Gastrocnemius medialis (tissue), 4 donors: ENCODE results near the gene ABCF3. TPM values are rescaled to one million over a fixed set of nuclear protein-coding genes. Genes with fewer than 3 reads are reported as not detected.

Experiments
- ATAC-seq, 2 donors: fragments of 150-250 bp; one replicate each; pipeline ENCODE4 v1.9.1; 2016
- DNase-seq, 2 donors: peaks; one replicate each; pipeline ENCODE4 v3.0.0-alpha.2; 2019
- H3K27ac ChIP-seq, 4 donors: fragments of 200-600 bp; sonication (generic); 1 replicate in 1 of 4; 2 replicates in 3 of 4; pipeline ENCODE4 v1.5.1; 2016 to 2018; ENCODE audit warnings: mild to moderate bottlenecking in 2 of 4, moderate library complexity in 1 of 4
- H3K27me3 ChIP-seq, 3 donors: fragments of 200-600 bp; sonication (generic) in 2 of 3; 1 replicate in 1 of 3; 2 replicates in 2 of 3; pipeline versions ENCODE4 v1.5.1 to v1.6.0; 2016 to 2019; ENCODE audit warnings: mild to moderate bottlenecking in 1 of 3, moderate library complexity in 1 of 3
- H3K36me3 ChIP-seq, 2 donors: fragments of 200-600 bp; sonication (generic) in 1 of 2; one replicate each; pipeline ENCODE4 v1.5.1; 2017 to 2018
- H3K4me1 ChIP-seq, 2 donors: fragments of 200-600 bp; sonication (generic) in 1 of 2; one replicate each; pipeline ENCODE4 v1.5.1; 2016 to 2017; ENCODE audit warnings: mild to moderate bottlenecking in 2 of 2
- H3K4me3 ChIP-seq, 4 donors: fragments of 200-600 bp; sonication (generic) in 3 of 4; 1 replicate in 1 of 4; 2 replicates in 3 of 4; pipeline ENCODE4 v1.5.1; 2016 to 2019; ENCODE audit warnings: mild to moderate bottlenecking in 2 of 4
- H3K9me3 ChIP-seq, 3 donors: fragments of 200-600 bp; sonication (generic) in 2 of 3; 1 replicate in 1 of 3; 2 replicates in 2 of 3; pipeline ENCODE4 v1.5.1; 2016 to 2019
- CTCF ChIP-seq, 5 experiments: fragments of 450-650 bp in 3 of 5; fragments of 200-600 bp in 2 of 5; sonication (generic) in 2 of 5; IDR thresholded peaks in 4 of 5; conservative IDR thresholded peaks in 1 of 5; 1 replicate in 4 of 5; 2 replicates in 1 of 5; pipeline ENCODE4 v1.5.1; 2016 to 2019; ENCODE audit warnings: antibody characterized with exemption in 5 of 5, mild to moderate bottlenecking in 3 of 5, moderate library complexity in 3 of 5
- POLR2A ChIP-seq, 2 donors: fragments of 450-650 bp; IDR thresholded peaks; one replicate each; pipeline ENCODE4 v1.6.1; 2017; ENCODE audit warnings: antibody characterized with exemption in 2 of 2, mild to moderate bottlenecking in 2 of 2, moderate library complexity in 2 of 2
- in situ Hi-C, 4 donors: fragments of 200-750 bp; cut with MboI; loops; one replicate each; pipeline versions ENCODE4 v1.15.0 to v1.8.0; 2017; ENCODE audit warnings: low sequenced_read_pairs in 4 of 4
- intact Hi-C: fragments of 100-400 bp; cut with DNase I; formaldehyde crosslinking; loops from one replicate; pipeline ENCODE4 v1.15.1; 2023; ENCODE audit warnings: low total_unique reads
- microRNA counts, 2 donors: library from miRNA; unstranded; fragments of <30 nt; microRNA quantifications; one replicate each; lab custom pipeline; 2016
- microRNA-seq, 2 donors: library from miRNA; unstranded; fragments of <30 nt; microRNA quantifications; one replicate each; pipeline ENCODE4, GENCODE V29; 2016; ENCODE audit warnings: borderline replicate concordance in 2 of 2
- total RNA-seq, 4 donors: library from RNA; depleted of rRNA; stranded (reverse); fragments of >200 nt; gene quantifications; one replicate each; pipeline versions ENCODE4 v1.1.0 to v1.2.3, GENCODE V29; 2016

ABCF3 gene
- total RNA-seq, 4 donors from 2014 or later: 52.6 to 96.4 (median 63.2) TPM

DNA sequence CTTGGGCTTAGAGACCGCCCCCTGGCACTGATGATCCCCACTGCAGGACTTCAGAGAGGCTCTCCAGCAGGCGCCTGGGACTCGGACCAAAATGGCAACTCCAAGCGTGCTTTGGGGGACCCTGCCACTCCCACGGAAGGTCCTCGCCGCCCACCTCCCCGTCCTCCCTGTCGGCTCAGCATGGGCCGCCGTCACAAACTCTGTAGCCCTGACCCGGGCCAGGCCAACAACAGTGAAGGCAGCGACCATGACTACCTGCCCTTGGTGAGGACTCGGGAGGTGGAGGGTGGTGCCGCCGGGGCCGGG, 55.1 kb downstream of the ABCF3 start:
- in situ Hi-C loops: loop anchor here in 2 of 4 donors (10.0 to 25.0 kb wide), 3 partner anchors 96 to 354 kb away; partner anchors contain the start of genes EIF2B5 (in 1 of the 2) and PARL (in 1 of the 2)
- no peak for TF ChIP-seq POLR2A (IDR thresholded peaks at IDR 0.05)
- no peak for TF ChIP-seq CTCF (IDR thresholded peaks at IDR 0.05 in 4 of 5, conservative IDR thresholded peaks at IDR 0.05 in 1 of 5)
- Histone ChIP-seq H3K9me3 (no peaks in the 10 kb centered on the region), H3K27me3 (no peaks in the 10 kb centered on the region), H3K36me3 (peaks cover 0 to 39% of the 10 kb centered on the region in 2 donors), H3K4me1 (no peaks in the 10 kb centered on the region), H3K4me3 (no peak overlapping the region), H3K27ac (no peak overlapping the region)
- DNase-seq: no peak
- intact Hi-C loops: no loop called here
- ATAC-seq: no peak

DNA sequence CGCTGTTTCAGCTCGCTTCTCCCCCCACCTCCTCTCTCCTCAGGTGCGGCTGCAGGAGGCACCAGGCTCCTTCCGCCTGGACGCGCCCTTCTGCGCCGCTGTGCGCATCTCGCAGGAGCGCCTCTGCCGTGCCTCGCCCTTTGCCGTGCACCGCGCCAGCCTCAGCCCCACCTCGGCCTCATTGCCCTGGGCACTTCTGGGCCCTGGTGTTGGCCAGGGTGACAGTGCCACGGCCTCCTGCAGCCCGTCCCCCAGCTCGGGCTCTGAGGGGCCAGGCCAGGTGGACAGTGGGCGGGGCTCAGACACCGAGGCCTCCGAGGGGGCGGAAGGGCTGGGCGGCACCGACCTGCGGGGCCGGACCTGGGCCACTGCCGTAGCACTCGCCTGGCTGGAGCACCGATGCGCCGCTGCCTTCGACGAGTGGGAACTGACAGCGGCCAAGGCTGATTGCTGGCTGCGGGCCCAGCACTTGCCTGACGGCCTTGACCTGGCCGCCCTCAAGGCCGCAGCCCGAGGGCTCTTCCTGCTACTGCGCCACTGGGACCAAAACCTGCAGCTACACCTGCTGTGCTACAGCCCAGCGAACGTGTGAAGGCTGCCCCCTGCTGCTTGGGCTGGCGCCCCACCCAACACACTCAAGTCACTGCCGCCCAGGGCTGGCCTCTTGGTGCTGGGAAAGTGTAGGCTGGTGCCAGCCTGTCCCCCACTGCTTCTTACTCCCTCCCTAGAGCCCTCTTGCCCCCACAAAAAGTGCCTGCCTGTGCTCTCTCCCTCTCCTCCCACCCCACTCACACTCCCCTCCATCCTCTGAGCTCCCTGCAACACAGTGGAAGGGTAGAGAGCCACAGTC, 55.7 kb downstream of the ABCF3 start:
- ATAC-seq: peak in 1 of 2 donors; percentile 57
- in situ Hi-C loops: loop anchor here in 2 of 4 donors (10.0 to 25.0 kb wide), 3 partner anchors 97 to 354 kb away; partner anchors contain the start of genes EIF2B5 (in 1 of the 2) and PARL (in 1 of the 2)
- intact Hi-C loops: no loop called here
- Histone ChIP-seq H3K4me1 (no peaks in the 10 kb centered on the region), H3K4me3 (no peak overlapping the region), H3K9me3 (no peaks in the 10 kb centered on the region), H3K36me3 (peaks cover 0 to 40% of the 10 kb centered on the region in 2 donors), H3K27ac (no peak overlapping the region), H3K27me3 (no peaks in the 10 kb centered on the region)
- TF ChIP-seq CTCF (IDR thresholded peaks at IDR 0.05 in 4 of 5, conservative IDR thresholded peaks at IDR 0.05 in 1 of 5) (peak in 2 of 5 experiments; percentile 38 to 55), POLR2A (IDR thresholded peaks at IDR 0.05) (no peak)
- peak in 1 of 2 donors; percentile 34 for DNase-seq

DNA sequence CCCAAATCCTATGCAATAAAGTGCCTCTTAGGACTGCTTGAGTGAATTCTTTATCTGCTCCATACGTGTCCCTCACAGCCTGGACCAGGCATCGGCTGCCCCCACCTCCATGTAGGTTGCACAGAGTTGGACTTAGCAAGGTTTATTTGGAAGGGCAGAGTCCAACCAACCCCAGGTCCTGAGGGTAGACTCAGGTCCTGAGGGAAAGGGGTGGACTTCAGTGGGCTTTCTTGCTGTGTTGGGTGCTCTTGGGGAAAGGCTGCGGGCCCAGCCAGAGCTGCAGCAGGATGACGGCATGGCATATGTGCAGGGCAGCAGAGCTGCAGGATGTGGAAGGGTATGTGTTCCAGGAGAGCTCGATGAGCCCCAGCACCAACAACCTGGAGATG, 56.3 kb downstream of the ABCF3 start:
- Histone ChIP-seq H3K27me3 (no peaks in the 10 kb centered on the region), H3K36me3 (peaks cover 0 to 40% of the 10 kb centered on the region in 2 donors), H3K9me3 (no peaks in the 10 kb centered on the region), H3K27ac (no peak overlapping the region), H3K4me1 (peaks cover 3 to 4% of the 10 kb centered on the region in 2 donors), H3K4me3 (no peak overlapping the region)
- no peak for TF ChIP-seq CTCF (IDR thresholded peaks at IDR 0.05 in 4 of 5, conservative IDR thresholded peaks at IDR 0.05 in 1 of 5)
- TF ChIP-seq POLR2A (IDR thresholded peaks at IDR 0.05): no peak
- in situ Hi-C loops (loop anchor here in 2 of 4 donors (10.0 to 25.0 kb wide), 3 partner anchors 97 to 355 kb away; partner anchors contain the start of genes EIF2B5 (in 1 of the 2) and PARL (in 1 of the 2)), intact Hi-C loops (no loop called here)
- no peak for ATAC-seq
- no peak for DNase-seq

MicroRNAs encoded within 50 kb of the gene (microRNA counts, 767-probe panel; counts per million panel counts)
- 356 to 448 counts per million in 2 donors for microRNA hsa-miR-1224-3p (lab: Ali Mortazavi, UCI)
- microRNA hsa-miR-1224-5p (lab: Ali Mortazavi, UCI): 356 to 448 counts per million in 2 donors

Small RNA genes lying within 50 kb of the gene (microRNA-seq; reads per million reads assigned to microRNA genes)
- 1.2 to 1.7 reads per million in 2 donors for gene MIR1224

Other genes with a start within 250 kb of the ABCF3 start
- gene ABCC5, start 168.3 kb upstream of the ABCF3 start, total RNA-seq: 10 to 100 TPM; 20.4 to 52.2 (median 39.5) TPM
- not detected for gene HTR3D, start 154.5 kb upstream of the ABCF3 start, total RNA-seq
- not detected for gene HTR3C, start 133.2 kb upstream of the ABCF3 start, total RNA-seq
- not detected for gene HTR3E, start 89.1 kb upstream of the ABCF3 start, total RNA-seq
- gene EIF2B5, start 50.8 kb upstream of the ABCF3 start, total RNA-seq: 10 to 100 TPM; 42.6 to 56.8 (median 53.4) TPM
- 10 to 100 TPM; 36.5 to 58.1 (median 48.0) TPM for gene DVL3, start 30.8 kb upstream of the ABCF3 start, total RNA-seq
- gene AP2M1, start 11.3 kb upstream of the ABCF3 start, total RNA-seq: 100 to 1,000 TPM; 110 to 132 (median 117) TPM
- gene VWA5B2, start 43.4 kb downstream of the ABCF3 start, total RNA-seq: not detected
- 10 to 100 TPM; 35.0 to 58.1 (median 50.1) TPM for gene ALG3, start 62.8 kb downstream of the ABCF3 start, total RNA-seq
- gene EEF1AKMT4, start 63.5 kb downstream of the ABCF3 start, total RNA-seq: 10 to 100 TPM in 2 of 4 donors, 1 to 10 TPM in 2; 5.7 to 14.6 (median 8.5) TPM
- gene CAMK2N2, start 75.4 kb downstream of the ABCF3 start, total RNA-seq: not detected
- not detected for gene ECE2, start 89.8 kb downstream of the ABCF3 start, total RNA-seq
- 100 to 1,000 TPM; 560 to 831 (median 720) TPM for gene PSMD2, start 113.0 kb downstream of the ABCF3 start, total RNA-seq
- 100 to 1,000 TPM; 474 to 863 (median 735) TPM for gene EIF4G1, start 128.4 kb downstream of the ABCF3 start, total RNA-seq
- gene FAM131A, start 151.4 kb downstream of the ABCF3 start, total RNA-seq: 10 to 100 TPM; 14.7 to 27.1 (median 18.8) TPM
- 1 to 10 TPM in 2 of 4 donors, under 1 TPM in 2; 0.62 to 1.2 (median 0.92) TPM for gene CLCN2, start 175.4 kb downstream of the ABCF3 start, total RNA-seq
- gene POLR2H, start 175.5 kb downstream of the ABCF3 start, total RNA-seq: 10 to 100 TPM; 45.5 to 87.7 (median 53.0) TPM
- gene THPO, start 192.0 kb downstream of the ABCF3 start, total RNA-seq: 1 to 10 TPM in 1 of 4 donors, under 1 TPM in 2, not detected in 1; 0.36 to 2.5 (median 0.69) TPM
- 1 to 10 TPM; 2.6 to 5.7 (median 3.4) TPM for gene CHRD, start 193.9 kb downstream of the ABCF3 start, total RNA-seq